ENCODE results near the gene SMAD6.

SMAD6 gene

DNA sequence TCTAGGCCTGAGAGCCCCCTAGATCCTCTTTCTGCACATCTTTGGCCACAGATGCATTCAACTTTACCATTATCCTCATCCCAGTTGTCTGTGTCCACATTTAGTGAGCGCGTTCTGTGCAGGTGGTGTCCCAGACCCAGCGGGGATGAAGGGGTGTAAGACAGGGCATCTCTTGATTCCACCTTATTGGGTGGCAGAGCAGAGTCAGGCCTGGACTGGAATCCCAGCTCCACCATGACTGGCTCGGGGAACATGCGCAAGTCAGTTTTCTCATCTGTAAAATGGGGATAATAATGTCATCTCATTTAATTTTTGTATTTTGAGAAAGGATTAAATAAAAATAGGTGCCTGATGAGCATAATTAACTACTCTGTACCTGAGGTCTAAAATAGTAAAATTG lies 7.8 kb downstream of the SMAD6 start:
- in situ Hi-C loops (cut with MboI; ENCODE audit: low sequenced_read_pairs, unreplicated experiment): no loop called here
- DNase-seq (ENCODE audit: low spot score): no peak
- TF ChIP-seq, protein P1, sequence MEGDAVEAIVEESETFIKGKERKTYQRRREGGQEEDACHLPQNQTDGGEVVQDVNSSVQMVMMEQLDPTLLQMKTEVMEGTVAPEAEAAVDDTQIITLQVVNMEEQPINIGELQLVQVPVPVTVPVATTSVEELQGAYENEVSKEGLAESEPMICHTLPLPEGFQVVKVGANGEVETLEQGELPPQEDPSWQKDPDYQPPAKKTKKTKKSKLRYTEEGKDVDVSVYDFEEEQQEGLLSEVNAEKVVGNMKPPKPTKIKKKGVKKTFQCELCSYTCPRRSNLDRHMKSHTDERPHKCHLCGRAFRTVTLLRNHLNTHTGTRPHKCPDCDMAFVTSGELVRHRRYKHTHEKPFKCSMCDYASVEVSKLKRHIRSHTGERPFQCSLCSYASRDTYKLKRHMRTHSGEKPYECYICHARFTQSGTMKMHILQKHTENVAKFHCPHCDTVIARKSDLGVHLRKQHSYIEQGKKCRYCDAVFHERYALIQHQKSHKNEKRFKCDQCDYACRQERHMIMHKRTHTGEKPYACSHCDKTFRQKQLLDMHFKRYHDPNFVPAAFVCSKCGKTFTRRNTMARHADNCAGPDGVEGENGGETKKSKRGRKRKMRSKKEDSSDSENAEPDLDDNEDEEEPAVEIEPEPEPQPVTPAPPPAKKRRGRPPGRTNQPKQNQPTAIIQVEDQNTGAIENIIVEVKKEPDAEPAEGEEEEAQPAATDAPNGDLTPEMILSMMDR (IDR thresholded peaks at IDR 0.05; ENCODE audit: borderline replicate concordance, control extremely low read depth, extremely low read depth, insufficient read depth, missing control alignments): no peak

DNA sequence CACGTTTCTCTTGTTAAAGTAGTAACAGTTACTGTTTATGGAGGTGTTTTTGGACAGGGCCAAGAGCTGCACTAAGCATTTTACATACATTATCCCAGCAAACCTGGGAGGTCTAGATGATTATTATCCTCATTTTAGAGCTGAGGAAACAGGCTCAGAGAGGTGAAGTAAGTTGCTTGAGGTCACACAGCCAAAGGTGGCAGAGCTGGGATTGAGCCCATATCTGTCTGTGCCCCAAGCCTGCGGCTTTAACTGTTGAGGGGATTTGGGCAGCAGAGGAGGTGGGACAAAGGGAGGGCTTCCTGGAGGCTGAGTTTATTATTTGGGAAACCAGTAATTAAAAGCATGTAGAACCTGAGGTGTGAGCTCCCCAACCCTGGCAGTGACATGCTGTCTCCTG lies 9.2 kb downstream of the SMAD6 start:
- DNase-seq (ENCODE audit: low spot score): no peak
- TF ChIP-seq, protein P1 (IDR thresholded peaks at IDR 0.05; ENCODE audit: borderline replicate concordance, control extremely low read depth, extremely low read depth, insufficient read depth, missing control alignments): no peak
- in situ Hi-C loops (cut with MboI; ENCODE audit: low sequenced_read_pairs, unreplicated experiment): no loop called here

DNA sequence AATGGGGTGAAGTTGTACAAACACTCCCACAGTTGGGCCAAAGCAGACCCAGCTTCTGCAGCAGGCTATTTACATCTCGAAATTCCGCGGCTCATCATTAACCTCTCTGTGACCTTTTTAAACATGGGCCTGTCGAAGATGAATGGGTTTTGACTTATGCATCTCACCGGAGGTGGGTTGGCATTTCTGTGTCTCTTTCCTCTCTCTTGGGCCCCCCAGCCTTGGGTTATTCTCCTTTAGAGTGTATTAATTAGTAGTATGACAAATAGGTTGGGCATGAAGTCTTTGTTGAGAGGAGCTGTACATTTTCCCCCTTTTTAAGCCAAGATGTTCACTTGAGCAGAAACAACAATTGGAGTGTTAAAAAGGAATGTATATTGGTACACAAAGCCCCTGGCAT lies 9.8 kb downstream of the SMAD6 start:
- no peak for DNase-seq (ENCODE audit: low spot score)
- TF ChIP-seq, protein P1 (IDR thresholded peaks at IDR 0.05; ENCODE audit: borderline replicate concordance, control extremely low read depth, extremely low read depth, insufficient read depth, missing control alignments): no peak
- in situ Hi-C loops (cut with MboI; ENCODE audit: low sequenced_read_pairs, unreplicated experiment): no loop called here

DNA sequence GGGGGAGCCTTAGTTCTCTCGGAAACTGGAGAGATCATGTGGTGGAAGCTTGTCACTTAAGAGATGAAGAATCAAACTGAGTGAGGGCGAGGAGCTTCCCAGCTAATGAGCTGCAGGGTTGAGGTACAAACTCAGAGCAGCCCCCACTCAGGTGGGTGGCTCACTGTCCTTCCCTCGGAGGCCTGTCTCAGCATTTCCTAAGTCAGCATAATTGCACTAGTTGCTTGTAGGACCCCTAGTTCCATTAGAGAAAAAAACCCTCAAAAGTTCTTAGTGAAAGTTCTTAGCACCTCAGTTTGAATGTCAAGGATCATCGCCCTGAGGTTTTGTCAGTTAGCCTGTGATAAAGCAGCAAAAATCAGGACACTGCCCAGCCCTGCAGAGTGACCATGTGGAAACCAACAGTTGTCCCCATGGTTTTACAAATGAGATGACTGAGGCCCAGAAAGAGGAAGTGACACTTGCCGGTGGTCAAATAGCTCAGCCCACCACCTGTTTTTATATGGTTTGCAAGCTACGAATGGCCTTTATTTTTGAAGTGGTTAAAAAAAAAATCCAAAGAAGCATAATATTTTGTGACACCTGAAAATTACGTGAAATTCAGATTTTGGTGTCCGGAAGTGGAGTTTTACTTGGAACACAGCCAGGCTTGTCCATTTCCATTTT lies 11.9 kb downstream of the SMAD6 start:
- in situ Hi-C loops (cut with MboI; ENCODE audit: low sequenced_read_pairs, unreplicated experiment): no loop called here
- peak; percentile 77 for DNase-seq (ENCODE audit: low spot score)
- TF ChIP-seq, protein P1 (IDR thresholded peaks at IDR 0.05; ENCODE audit: borderline replicate concordance, control extremely low read depth, extremely low read depth, insufficient read depth, missing control alignments): no peak

DNA sequence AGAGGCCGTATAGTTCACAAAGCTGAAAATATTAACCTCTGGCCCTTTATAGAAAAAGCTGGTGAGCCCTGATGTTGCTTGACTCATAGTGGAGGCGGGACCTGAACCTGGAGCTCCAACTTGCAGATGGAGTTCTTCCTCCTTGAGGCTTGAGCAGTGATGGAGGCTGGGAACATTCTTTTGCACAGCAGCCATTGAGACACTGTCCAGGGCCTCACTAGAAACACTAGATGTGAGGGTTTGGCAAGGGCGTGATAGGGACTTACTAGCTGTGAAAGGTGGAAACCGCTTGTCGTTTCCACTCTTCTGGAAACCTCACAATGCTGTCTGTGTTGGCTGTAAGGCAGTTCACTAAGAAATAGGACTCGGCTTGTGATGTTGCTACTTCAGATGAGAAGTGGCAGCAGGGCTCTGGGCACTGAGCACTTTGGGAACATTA lies 12.5 kb downstream of the SMAD6 start:
- TF ChIP-seq, protein P1 (IDR thresholded peaks at IDR 0.05; ENCODE audit: borderline replicate concordance, control extremely low read depth, extremely low read depth, insufficient read depth, missing control alignments): no peak
- in situ Hi-C loops (cut with MboI; ENCODE audit: low sequenced_read_pairs, unreplicated experiment): no loop called here
- DNase-seq (ENCODE audit: low spot score): no peak

- TF ChIP-seq, protein P1 (IDR thresholded peaks at IDR 0.05; ENCODE audit: borderline replicate concordance, control extremely low read depth, extremely low read depth, insufficient read depth, missing control alignments): no peak
- no peak for DNase-seq (ENCODE audit: low spot score)
- in situ Hi-C loops (cut with MboI; ENCODE audit: low sequenced_read_pairs, unreplicated experiment): no loop called here
Observed at GRCh38 chr15:66715181-66715624, 13.2 kb downstream of the SMAD6 start.
